Lower leg skin (tissue), 3 donors: ENCODE results near the gene PPM1N.

Experiments
- POLR2A ChIP-seq, 2 donors: fragments of 450-650 bp; IDR thresholded peaks; one replicate each; pipeline ENCODE4 v1.6.1; 2016 to 2017; ENCODE audit warnings: antibody characterized with exemption in 2 of 2, mild to moderate bottlenecking in 1 of 2, moderate library complexity in 1 of 2
- TF ChIP-seq, protein P1 (sequence below), 3 donors: fragments of 450-650 bp; IDR thresholded peaks; one replicate each; pipeline ENCODE4 v1.5.1; 2016; ENCODE audit warnings: antibody characterized with exemption in 3 of 3, mild to moderate bottlenecking in 3 of 3, moderate library complexity in 2 of 3

- TF ChIP-seq, protein P1, sequence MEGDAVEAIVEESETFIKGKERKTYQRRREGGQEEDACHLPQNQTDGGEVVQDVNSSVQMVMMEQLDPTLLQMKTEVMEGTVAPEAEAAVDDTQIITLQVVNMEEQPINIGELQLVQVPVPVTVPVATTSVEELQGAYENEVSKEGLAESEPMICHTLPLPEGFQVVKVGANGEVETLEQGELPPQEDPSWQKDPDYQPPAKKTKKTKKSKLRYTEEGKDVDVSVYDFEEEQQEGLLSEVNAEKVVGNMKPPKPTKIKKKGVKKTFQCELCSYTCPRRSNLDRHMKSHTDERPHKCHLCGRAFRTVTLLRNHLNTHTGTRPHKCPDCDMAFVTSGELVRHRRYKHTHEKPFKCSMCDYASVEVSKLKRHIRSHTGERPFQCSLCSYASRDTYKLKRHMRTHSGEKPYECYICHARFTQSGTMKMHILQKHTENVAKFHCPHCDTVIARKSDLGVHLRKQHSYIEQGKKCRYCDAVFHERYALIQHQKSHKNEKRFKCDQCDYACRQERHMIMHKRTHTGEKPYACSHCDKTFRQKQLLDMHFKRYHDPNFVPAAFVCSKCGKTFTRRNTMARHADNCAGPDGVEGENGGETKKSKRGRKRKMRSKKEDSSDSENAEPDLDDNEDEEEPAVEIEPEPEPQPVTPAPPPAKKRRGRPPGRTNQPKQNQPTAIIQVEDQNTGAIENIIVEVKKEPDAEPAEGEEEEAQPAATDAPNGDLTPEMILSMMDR (IDR thresholded peaks at IDR 0.05), result no peak
- no peak for TF ChIP-seq POLR2A (IDR thresholded peaks at IDR 0.05)
These were observed 47.0 kb upstream of the PPM1N start for GRCh38 chr19:45451131-45451849.
